ENCODE measurements around the gene PRKAG2. TPM values are rescaled to one million over a fixed set of nuclear protein-coding genes. Genes with fewer than 3 reads are reported as not detected.

Gene PRKAG2
- total and polyA plus RNA-seq, 2 of the 13 experiments (the other 11 are each of a cell fraction or from before 2014, with no cell fraction given): 0.90 to 1.3 TPM

DNA sequence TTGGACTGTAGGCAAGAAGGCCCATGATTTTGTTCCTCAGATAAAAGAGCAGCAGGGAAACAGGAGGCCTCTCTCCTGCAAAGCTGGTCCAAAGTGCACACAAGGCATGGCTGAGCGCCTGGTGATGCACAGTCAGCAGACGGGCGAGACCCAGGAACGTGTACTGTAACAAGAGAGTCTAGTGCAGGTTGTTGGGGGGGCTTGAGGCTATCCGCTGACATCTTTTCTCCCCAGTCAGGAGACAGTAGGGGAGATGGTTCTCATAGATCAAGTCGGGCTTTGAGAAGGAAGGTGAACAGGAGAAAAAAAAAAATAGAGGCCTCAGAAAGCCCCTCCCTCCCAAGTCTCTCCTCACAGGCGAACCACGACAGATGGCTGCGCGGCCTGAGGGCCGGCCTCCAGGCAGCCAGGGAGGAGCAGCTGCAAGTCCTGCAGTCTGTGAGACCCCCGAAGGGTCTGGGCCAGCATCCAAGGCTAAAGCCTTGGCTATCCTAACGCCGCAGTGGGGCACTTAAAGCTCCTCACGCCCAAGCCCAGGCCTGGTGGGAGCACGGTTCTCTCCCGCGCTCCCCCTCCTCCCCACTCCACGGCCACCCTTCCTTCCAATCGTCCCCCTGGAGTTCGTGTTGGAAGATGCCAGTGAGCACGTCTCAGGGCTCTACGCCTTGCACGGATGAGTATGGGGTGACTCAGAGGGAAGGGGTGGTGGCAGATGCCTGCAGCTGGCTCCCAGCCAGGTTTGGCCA lies 68.3 kb downstream of the PRKAG2 start (continued):
- TF ChIP-seq, protein P1, sequence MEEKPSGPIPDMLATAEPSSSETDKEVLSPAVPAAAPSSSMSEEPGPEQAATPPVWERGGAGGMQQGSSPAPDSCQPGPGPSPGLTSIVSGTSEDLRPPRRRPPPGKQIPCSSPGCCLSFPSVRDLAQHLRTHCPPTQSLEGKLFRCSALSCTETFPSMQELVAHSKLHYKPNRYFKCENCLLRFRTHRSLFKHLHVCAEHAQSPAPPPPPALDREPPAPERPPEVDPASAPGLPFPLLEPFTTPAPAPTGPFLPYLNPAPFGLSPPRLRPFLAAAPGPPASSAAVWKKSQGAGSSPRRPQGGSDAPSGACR (CRISPR knock-in tag; IDR thresholded peaks at IDR 0.05): no peak
- TF ChIP-seq RARA (CRISPR knock-in tag; IDR thresholded peaks at IDR 0.05) (no peak), ZNF737 (CRISPR knock-in tag; IDR thresholded peaks at IDR 0.05; ENCODE audit: borderline replicate concordance) (no peak), NONO (IDR thresholded peaks at IDR 0.05) (no peak), NONO (CRISPR knock-in tag; conservative IDR thresholded peaks at IDR 0.05) (no peak), ZNF251 (CRISPR knock-in tag; IDR thresholded peaks at IDR 0.05) (no peak), ZNF432 (CRISPR knock-in tag; IDR thresholded peaks at IDR 0.05; ENCODE audit: borderline replicate concordance) (no peak), ZNF850 (CRISPR knock-in tag; conservative IDR thresholded peaks at IDR 0.05) (no peak), SRSF4 (IDR thresholded peaks at IDR 0.05; ENCODE audit: low read depth, low read length, poor library complexity, severe bottlenecking) (no peak), ZBTB3 (CRISPR knock-in tag; IDR thresholded peaks at IDR 0.05; ENCODE audit: borderline replicate concordance, low read depth) (no peak), ZFX (CRISPR knock-in tag; IDR thresholded peaks at IDR 0.05; ENCODE audit: low read depth) (peak; percentile 66), ELF1 (CRISPR knock-in tag; IDR thresholded peaks at IDR 0.05) (no peak), FOXO1 (CRISPR knock-in tag; IDR thresholded peaks at IDR 0.05) (0 out of 2 replicates have a peak, but pooled peaks have one; percentile 15)
- TF ChIP-seq, protein P2, sequence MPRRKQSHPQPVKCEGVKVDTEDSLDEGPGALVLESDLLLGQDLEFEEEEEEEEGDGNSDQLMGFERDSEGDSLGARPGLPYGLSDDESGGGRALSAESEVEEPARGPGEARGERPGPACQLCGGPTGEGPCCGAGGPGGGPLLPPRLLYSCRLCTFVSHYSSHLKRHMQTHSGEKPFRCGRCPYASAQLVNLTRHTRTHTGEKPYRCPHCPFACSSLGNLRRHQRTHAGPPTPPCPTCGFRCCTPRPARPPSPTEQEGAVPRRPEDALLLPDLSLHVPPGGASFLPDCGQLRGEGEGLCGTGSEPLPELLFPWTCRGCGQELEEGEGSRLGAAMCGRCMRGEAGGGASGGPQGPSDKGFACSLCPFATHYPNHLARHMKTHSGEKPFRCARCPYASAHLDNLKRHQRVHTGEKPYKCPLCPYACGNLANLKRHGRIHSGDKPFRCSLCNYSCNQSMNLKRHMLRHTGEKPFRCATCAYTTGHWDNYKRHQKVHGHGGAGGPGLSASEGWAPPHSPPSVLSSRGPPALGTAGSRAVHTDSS (CRISPR knock-in tag; conservative IDR thresholded peaks at IDR 0.05): no peak
- TF ChIP-seq, protein P3, sequence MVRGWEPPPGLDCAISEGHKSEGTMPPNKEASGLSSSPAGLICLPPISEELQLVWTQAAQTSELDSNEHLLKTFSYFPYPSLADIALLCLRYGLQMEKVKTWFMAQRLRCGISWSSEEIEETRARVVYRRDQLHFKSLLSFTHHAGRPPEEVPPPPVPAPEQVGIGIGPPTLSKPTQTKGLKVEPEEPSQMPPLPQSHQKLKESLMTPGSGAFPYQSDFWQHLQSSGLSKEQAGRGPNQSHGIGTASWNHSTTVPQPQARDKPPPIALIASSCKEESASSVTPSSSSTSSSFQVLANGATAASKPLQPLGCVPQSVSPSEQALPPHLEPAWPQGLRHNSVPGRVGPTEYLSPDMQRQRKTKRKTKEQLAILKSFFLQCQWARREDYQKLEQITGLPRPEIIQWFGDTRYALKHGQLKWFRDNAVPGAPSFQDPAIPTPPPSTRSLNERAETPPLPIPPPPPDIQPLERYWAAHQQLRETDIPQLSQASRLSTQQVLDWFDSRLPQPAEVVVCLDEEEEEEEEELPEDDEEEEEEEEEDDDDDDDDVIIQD (CRISPR knock-in tag; IDR thresholded peaks at IDR 0.05; ENCODE audit: low read depth): no peak
- TF ChIP-seq, protein P4, sequence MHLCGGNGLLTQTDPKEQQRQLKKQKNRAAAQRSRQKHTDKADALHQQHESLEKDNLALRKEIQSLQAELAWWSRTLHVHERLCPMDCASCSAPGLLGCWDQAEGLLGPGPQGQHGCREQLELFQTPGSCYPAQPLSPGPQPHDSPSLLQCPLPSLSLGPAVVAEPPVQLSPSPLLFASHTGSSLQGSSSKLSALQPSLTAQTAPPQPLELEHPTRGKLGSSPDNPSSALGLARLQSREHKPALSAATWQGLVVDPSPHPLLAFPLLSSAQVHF (CRISPR knock-in tag; IDR thresholded peaks at IDR 0.05): no peak
- TF ChIP-seq, protein P5, sequence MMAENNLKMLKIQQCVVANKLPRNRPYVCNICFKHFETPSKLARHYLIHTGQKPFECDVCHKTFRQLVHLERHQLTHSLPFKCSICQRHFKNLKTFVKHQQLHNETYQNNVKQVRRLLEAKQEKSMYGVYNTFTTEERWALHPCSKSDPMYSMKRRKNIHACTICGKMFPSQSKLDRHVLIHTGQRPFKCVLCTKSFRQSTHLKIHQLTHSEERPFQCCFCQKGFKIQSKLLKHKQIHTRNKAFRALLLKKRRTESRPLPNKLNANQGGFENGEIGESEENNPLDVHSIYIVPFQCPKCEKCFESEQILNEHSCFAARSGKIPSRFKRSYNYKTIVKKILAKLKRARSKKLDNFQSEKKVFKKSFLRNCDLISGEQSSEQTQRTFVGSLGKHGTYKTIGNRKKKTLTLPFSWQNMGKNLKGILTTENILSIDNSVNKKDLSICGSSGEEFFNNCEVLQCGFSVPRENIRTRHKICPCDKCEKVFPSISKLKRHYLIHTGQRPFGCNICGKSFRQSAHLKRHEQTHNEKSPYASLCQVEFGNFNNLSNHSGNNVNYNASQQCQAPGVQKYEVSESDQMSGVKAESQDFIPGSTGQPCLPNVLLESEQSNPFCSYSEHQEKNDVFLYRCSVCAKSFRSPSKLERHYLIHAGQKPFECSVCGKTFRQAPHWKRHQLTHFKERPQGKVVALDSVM (CRISPR knock-in tag; IDR thresholded peaks at IDR 0.05): no peak
- TF ChIP-seq, protein P6, sequence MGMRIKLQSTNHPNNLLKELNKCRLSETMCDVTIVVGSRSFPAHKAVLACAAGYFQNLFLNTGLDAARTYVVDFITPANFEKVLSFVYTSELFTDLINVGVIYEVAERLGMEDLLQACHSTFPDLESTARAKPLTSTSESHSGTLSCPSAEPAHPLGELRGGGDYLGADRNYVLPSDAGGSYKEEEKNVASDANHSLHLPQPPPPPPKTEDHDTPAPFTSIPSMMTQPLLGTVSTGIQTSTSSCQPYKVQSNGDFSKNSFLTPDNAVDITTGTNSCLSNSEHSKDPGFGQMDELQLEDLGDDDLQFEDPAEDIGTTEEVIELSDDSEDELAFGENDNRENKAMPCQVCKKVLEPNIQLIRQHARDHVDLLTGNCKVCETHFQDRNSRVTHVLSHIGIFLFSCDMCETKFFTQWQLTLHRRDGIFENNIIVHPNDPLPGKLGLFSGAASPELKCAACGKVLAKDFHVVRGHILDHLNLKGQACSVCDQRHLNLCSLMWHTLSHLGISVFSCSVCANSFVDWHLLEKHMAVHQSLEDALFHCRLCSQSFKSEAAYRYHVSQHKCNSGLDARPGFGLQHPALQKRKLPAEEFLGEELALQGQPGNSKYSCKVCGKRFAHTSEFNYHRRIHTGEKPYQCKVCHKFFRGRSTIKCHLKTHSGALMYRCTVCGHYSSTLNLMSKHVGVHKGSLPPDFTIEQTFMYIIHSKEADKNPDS (CRISPR knock-in tag; IDR thresholded peaks at IDR 0.05): no peak
